Measurements from ENCODE around the gene WDR47. TPM values are rescaled to one million over a fixed set of nuclear protein-coding genes. Genes with fewer than 3 reads are reported as not detected.
A peak's percentile ranks its signal among the peaks of the same experiment; 100 is the strongest.

Gene WDR47
- total RNA-seq, 1 donor from 2014 or later, result 20.0 TPM

GRCh38 chr1:109084563-109085517 lies 42.9 kb upstream of the WDR47 start:
- Histone ChIP-seq H3K4me3 (no peak overlapping the region), H3K4me1 (peaks cover 14% of the 10 kb centered on the region), H3K27me3 (ENCODE audit: low read depth) (no peaks in the 10 kb centered on the region), H3K36me3 (no peaks in the 10 kb centered on the region), H3K27ac (replicated peaks) (no peak overlapping the region), H3K9me3 (replicated peaks) (no peaks in the 10 kb centered on the region)
- TF ChIP-seq, protein P1, sequence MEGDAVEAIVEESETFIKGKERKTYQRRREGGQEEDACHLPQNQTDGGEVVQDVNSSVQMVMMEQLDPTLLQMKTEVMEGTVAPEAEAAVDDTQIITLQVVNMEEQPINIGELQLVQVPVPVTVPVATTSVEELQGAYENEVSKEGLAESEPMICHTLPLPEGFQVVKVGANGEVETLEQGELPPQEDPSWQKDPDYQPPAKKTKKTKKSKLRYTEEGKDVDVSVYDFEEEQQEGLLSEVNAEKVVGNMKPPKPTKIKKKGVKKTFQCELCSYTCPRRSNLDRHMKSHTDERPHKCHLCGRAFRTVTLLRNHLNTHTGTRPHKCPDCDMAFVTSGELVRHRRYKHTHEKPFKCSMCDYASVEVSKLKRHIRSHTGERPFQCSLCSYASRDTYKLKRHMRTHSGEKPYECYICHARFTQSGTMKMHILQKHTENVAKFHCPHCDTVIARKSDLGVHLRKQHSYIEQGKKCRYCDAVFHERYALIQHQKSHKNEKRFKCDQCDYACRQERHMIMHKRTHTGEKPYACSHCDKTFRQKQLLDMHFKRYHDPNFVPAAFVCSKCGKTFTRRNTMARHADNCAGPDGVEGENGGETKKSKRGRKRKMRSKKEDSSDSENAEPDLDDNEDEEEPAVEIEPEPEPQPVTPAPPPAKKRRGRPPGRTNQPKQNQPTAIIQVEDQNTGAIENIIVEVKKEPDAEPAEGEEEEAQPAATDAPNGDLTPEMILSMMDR (IDR thresholded peaks at IDR 0.05; ENCODE audit: borderline replicate concordance), result no peak
- intact Hi-C loops (cut with micrococcal nuclease), result no loop called here
- DNase-seq, result no peak

- intact Hi-C loops (cut with micrococcal nuclease), result no loop called here
- Histone ChIP-seq H3K4me3 (no peak overlapping the region), H3K27me3 (ENCODE audit: low read depth) (no peaks in the 10 kb centered on the region), H3K36me3 (no peaks in the 10 kb centered on the region), H3K9me3 (replicated peaks) (no peaks in the 10 kb centered on the region), H3K4me1 (peaks cover 14% of the 10 kb centered on the region), H3K27ac (replicated peaks) (no peak overlapping the region)
- TF ChIP-seq, protein P1 (IDR thresholded peaks at IDR 0.05; ENCODE audit: borderline replicate concordance), result no peak
- DNase-seq, result no peak
These were observed 42.0 kb upstream of the WDR47 start for GRCh38 chr1:109083923-109084322.

- no peak overlapping the region for H3K27ac ChIP-seq (replicated peaks)
These were observed 41.6 kb upstream of the WDR47 start for GRCh38 chr1:109083501-109083900.

DNA sequence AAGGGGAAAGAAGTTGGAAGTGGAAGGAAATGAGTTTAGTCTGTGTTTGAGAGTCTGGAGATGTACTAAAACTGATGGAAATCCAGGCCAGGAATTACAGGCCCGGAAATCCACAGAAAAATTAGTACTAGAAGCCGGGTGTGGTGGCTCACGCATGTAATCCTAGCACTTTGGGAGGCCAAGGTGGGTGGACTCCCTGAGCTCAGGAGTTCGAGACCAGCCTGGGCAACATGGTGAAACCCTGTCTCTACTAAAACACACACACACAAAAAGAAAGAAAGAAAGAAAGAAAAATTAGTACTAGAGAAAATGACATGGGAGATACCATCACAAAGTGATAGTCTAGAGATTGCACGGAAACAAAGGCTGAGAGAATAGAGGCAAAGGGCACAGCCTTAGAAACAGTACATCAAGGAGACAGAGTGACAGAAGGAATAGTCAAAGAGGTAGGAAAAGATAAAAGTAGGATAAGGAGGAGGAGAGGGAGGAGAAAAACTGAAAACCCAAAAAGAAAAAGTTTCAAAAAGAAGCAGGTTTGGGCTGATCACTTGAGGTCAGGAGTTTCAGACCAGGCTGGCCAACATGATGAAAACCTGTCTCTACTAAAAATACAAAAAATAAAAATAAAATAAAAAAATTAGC lies 38.7 kb upstream of the WDR47 start:
- DNase-seq, result no peak
- intact Hi-C loops (cut with micrococcal nuclease), result no loop called here
- no peaks in the 10 kb centered on the region for H3K36me3 ChIP-seq
- no peaks in the 10 kb centered on the region for H3K9me3 ChIP-seq (replicated peaks)
- H3K27ac ChIP-seq (replicated peaks), result peak overlapping the region; percentile 89
- peaks cover 24% of the 10 kb centered on the region for H3K4me1 ChIP-seq
- H3K4me3 ChIP-seq, result peak overlapping the region; percentile 34
- TF ChIP-seq, protein P1 (IDR thresholded peaks at IDR 0.05; ENCODE audit: borderline replicate concordance), result no peak
- no peaks in the 10 kb centered on the region for H3K27me3 ChIP-seq (ENCODE audit: low read depth)

More at GRCh38 chr1:109083501-109083900, 41.6 kb upstream of the WDR47 start:
- Histone ChIP-seq H3K36me3 (no peaks in the 10 kb centered on the region), H3K27me3 (ENCODE audit: low read depth) (no peaks in the 10 kb centered on the region), H3K4me1 (peaks cover 15% of the 10 kb centered on the region), H3K9me3 (replicated peaks) (no peaks in the 10 kb centered on the region), H3K4me3 (no peak overlapping the region)
- TF ChIP-seq, protein P1 (IDR thresholded peaks at IDR 0.05; ENCODE audit: borderline replicate concordance), result no peak
- intact Hi-C loops (cut with micrococcal nuclease), result no loop called here
- no peak for DNase-seq

GRCh38 chr1:109079240-109079622 lies 37.3 kb upstream of the WDR47 start:
- TF ChIP-seq, protein P1 (IDR thresholded peaks at IDR 0.05; ENCODE audit: borderline replicate concordance), result no peak
- DNase-seq, result no peak
- H3K9me3 ChIP-seq (replicated peaks), result no peaks in the 10 kb centered on the region
- H3K4me3 ChIP-seq, result peak overlapping the region; percentile 34
- H3K36me3 ChIP-seq, result no peaks in the 10 kb centered on the region
- intact Hi-C loops (cut with micrococcal nuclease), result no loop called here
- peak overlapping the region; percentile 89 for H3K27ac ChIP-seq (replicated peaks)
- H3K4me1 ChIP-seq, result peaks cover 38% of the 10 kb centered on the region
- H3K27me3 ChIP-seq (ENCODE audit: low read depth), result no peaks in the 10 kb centered on the region

Measured in left ventricle myocardium inferior (tissue), 1 donor.